Pancreas (tissue), 10 donors: ENCODE data around the gene ARL4A. TPM values are rescaled to one million over a fixed set of nuclear protein-coding genes. Genes with fewer than 3 reads are reported as not detected.
"Not testable (repeated sequence)": the region's sequence is repeated elsewhere in the genome, so short reads cannot be mapped to it uniquely, and the experiment has no call there.

Experiments
- ATAC-seq, 4 donors: fragments of 200-7000 bp; cut with Tn5 transposase; one replicate each; pipeline versions ENCODE4 v1.8.0 to v1.9.1; 2020; ENCODE audit warnings: mild to moderate bottlenecking in 4 of 4, moderate library complexity in 4 of 4
- DNase-seq, 6 donors: peaks; one replicate each; pipeline ENCODE4 v3.0.0-alpha.2; 2020
- FAIRE-seq: peaks from 2 replicates; lab custom pipeline; 2012; peaks lifted over from hg19 to GRCh38; lab: Jason Lieb, UNC
- H3K27ac ChIP-seq, 4 donors: fragments of 200-600 bp; sonication (generic); 1 replicate in 3 of 4; 2 replicates in 1 of 4; pipeline versions ENCODE4 v1.5.0 to v1.8.0; 2020
- H3K27me3 ChIP-seq, 4 donors: fragments of 200-600 bp; one replicate each; pipeline ENCODE4 v1.8.0; 2021
- H3K36me3 ChIP-seq, 3 donors: fragments of 200-600 bp; sonication (generic) in 1 of 3; one replicate each; pipeline versions ENCODE4 v1.5.0 to v1.8.0; 2020 to 2021
- H3K4me1 ChIP-seq, 3 donors: fragments of 200-600 bp; one replicate each; pipeline ENCODE4 v1.8.0; 2021
- H3K4me3 ChIP-seq, 4 donors: fragments of 200-600 bp; sonication (generic) in 2 of 4; one replicate each; pipeline versions ENCODE4 v1.5.0 to v1.8.0; 2020 to 2021
- H3K9me3 ChIP-seq, 4 donors: fragments of 200-600 bp; one replicate each; pipeline ENCODE4 v1.8.0; 2021
- whole genome bisulfite sequencing, 2 donors: extraction: QIAGEN DNeasy Blood & Tissue Kit; methylation state at CpG; one replicate each; pipeline ENCODE4 v1.1.7; 2013; 5-methylcytosine and 5-hydroxymethylcytosine counted together
- intact Hi-C, 3 donors: fragments of 100-400 bp; cut with DNase I; formaldehyde crosslinking; loops; one replicate each; pipeline versions ENCODE4 v1.11.1 to v1.14.2; 2022
- polyA plus RNA-seq, 2 donors: library from polyadenylated mRNA; stranded (reverse); fragments of 200-250 nt; gene quantifications; one replicate each; pipeline ENCODE4 v1.2.3, GENCODE V29; 2013
- total RNA-seq, 6 donors: library from RNA; stranded (reverse); fragmentation: NEBNext Ultra II Directional in 4 of 6; extraction: Animal tissue kit (Norgen Biotek cat#: 25700) in 4 of 6; gene quantifications; one replicate each; pipeline versions ENCODE4 v1.2.1 to v1.2.4, GENCODE V29; 2021 to 2023
- TF ChIP-seq, protein P1 (sequence below), 4 donors: fragments of 200-600 bp; sonication (generic) in 3 of 4; IDR thresholded peaks; one replicate each; pipeline versions ENCODE4 v1.5.0 to v1.8.0; 2021; ENCODE audit warnings: antibody characterized with exemption in 4 of 4
- donor health status: healthy with polysubstance abuse.
- donor health status: DM: no; HTN: no; CAD: no; lungs with moderate emphysema.
- donor health status: DM: no; HTN: no; CAD: no.
- donor health status: control.
- donor health status: control.
- donor health status: Bipolar disorder and iron deficiency.
- donor health status: DM: yes; HTN: yes; CAD: no.
- donor health status: DM: no; HTN: no; CAD: no.
- donor health status: DM: no; HTN: no; CAD: no.
- donor health status: DM: yes; HTN: yes; CAD: no.

Gene ARL4A
- total and polyA plus RNA-seq, 8 donors, result 1.9 to 8.6 (median 4.2) TPM

DNA sequence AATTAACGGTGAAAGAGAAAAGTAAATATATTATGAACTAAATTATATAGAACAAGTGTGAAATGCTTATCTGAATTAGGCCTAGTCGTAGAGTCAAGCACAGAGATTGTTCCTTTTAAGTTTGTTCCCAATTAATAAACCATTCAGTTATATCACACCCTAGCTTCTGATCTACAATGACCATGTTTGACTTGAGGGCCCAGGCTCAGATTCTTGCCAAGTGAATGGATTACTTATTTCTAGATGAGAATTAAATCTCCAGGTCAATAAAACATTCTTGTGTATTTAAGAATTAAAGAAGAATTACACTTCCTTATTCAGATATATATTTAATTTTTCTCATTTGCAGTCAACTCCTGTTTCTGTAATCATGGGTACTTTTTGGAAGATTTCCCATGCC lies 37.4 kb upstream of the ARL4A start:
- Histone ChIP-seq H3K4me1 (no peaks in the 10 kb centered on the region), H3K27me3 (no peaks in the 10 kb centered on the region), H3K36me3 (no peaks in the 10 kb centered on the region), H3K9me3 (no peaks in the 10 kb centered on the region), H3K4me3 (no peak overlapping the region), H3K27ac (no peak overlapping the region)
- DNase-seq, result no peak
- WGBS, 2 donors, result 41 to 42% methylated on average over 2 of the region's 2 CpGs
- ATAC-seq, result peak in 1 of 4 donors; percentile 33
- TF ChIP-seq, protein P1, sequence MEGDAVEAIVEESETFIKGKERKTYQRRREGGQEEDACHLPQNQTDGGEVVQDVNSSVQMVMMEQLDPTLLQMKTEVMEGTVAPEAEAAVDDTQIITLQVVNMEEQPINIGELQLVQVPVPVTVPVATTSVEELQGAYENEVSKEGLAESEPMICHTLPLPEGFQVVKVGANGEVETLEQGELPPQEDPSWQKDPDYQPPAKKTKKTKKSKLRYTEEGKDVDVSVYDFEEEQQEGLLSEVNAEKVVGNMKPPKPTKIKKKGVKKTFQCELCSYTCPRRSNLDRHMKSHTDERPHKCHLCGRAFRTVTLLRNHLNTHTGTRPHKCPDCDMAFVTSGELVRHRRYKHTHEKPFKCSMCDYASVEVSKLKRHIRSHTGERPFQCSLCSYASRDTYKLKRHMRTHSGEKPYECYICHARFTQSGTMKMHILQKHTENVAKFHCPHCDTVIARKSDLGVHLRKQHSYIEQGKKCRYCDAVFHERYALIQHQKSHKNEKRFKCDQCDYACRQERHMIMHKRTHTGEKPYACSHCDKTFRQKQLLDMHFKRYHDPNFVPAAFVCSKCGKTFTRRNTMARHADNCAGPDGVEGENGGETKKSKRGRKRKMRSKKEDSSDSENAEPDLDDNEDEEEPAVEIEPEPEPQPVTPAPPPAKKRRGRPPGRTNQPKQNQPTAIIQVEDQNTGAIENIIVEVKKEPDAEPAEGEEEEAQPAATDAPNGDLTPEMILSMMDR (IDR thresholded peaks at IDR 0.05), result no peak
- intact Hi-C loops, result no loop called here
- no peak for FAIRE-seq

GRCh38 chr7:12653110-12653509 lies 34.3 kb upstream of the ARL4A start:
- TF ChIP-seq, protein P1 (IDR thresholded peaks at IDR 0.05), result no peak
- no peak for DNase-seq
- H3K4me1 ChIP-seq, result no peaks in the 10 kb centered on the region
- H3K4me3 ChIP-seq, result no peak overlapping the region
- H3K36me3 ChIP-seq, result no peaks in the 10 kb centered on the region
- intact Hi-C loops, result no loop called here
- no peaks in the 10 kb centered on the region for H3K9me3 ChIP-seq
- no peaks in the 10 kb centered on the region for H3K27me3 ChIP-seq
- 79 to 81% methylated on average over 3 of the region's 3 CpGs for WGBS, 2 donors
- H3K27ac ChIP-seq, result no peak overlapping the region
- no peak for ATAC-seq
- no peak for FAIRE-seq

- TF ChIP-seq, protein P1 (IDR thresholded peaks at IDR 0.05), result no peak
- no peaks in the 10 kb centered on the region for H3K27me3 ChIP-seq
- no peaks in the 10 kb centered on the region for H3K36me3 ChIP-seq
- H3K27ac ChIP-seq, result no peak overlapping the region
- no peak for FAIRE-seq
- no peak overlapping the region for H3K4me3 ChIP-seq
- no peaks in the 10 kb centered on the region for H3K9me3 ChIP-seq
- ATAC-seq, result no peak
- intact Hi-C loops, result no loop called here
- WGBS, 2 donors, result 63 to 65% methylated on average over 2 of the region's 2 CpGs
- DNase-seq, result no peak
- no peaks in the 10 kb centered on the region for H3K4me1 ChIP-seq
Measured at GRCh38 chr7:12653518-12653917, 33.9 kb upstream of the ARL4A start.

- Histone ChIP-seq H3K27ac (no peak overlapping the region), H3K4me1 (no peaks in the 10 kb centered on the region), H3K9me3 (no peaks in the 10 kb centered on the region), H3K36me3 (no peaks in the 10 kb centered on the region), H3K27me3 (no peaks in the 10 kb centered on the region), H3K4me3 (no peak overlapping the region)
- ATAC-seq (no peak), FAIRE-seq (no peak), DNase-seq (no peak)
- intact Hi-C loops, result no loop called here
- WGBS, 2 donors, result 84 to 90% methylated on average over 2 of the region's 2 CpGs
- TF ChIP-seq, protein P1 (IDR thresholded peaks at IDR 0.05), result no peak
Measured at GRCh38 chr7:12655161-12655560, 32.3 kb upstream of the ARL4A start.

DNA sequence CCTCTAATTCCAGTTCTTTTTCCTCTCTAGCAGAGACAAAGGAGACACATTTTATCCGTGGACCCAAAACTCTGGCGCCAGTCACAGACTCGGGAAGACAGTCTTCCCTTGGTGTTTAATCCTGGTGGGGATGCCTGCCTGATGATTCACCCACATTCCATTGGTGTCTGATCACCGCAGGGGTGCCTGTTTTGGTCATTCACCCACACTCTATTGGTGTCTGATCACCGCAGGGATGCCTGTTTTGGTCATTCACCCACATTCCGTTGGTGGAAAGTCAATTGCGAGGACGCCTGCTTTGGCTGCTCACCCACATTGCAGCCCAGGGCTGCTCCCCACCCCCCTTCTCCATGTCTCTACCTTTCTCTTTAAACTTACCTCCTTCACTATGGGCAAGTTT lies 27.0 kb upstream of the ARL4A start:
- FAIRE-seq, result not testable (repeated sequence)
- WGBS, 2 donors, result 71 to 84% methylated on average over 8 of the region's 8 CpGs

GRCh38 chr7:12660986-12661385 lies 26.4 kb upstream of the ARL4A start:
- H3K4me3 ChIP-seq, H3K27me3 ChIP-seq, H3K4me1 ChIP-seq, DNase-seq, intact Hi-C loops, ATAC-seq, H3K36me3 ChIP-seq, H3K27ac ChIP-seq, H3K9me3 ChIP-seq, FAIRE-seq: not testable (repeated sequence)
- WGBS, 2 donors, result 63 to 72% methylated on average over 3 of the region's 3 CpGs

More for the DNA sequence above, 27.0 kb upstream of the ARL4A start:
- H3K27me3 ChIP-seq, H3K27ac ChIP-seq, H3K4me1 ChIP-seq, intact Hi-C loops, H3K36me3 ChIP-seq, H3K9me3 ChIP-seq, ATAC-seq, DNase-seq, H3K4me3 ChIP-seq: not testable (repeated sequence)
